Measurements from ENCODE around the gene PSMA7. TPM values are rescaled to one million over a fixed set of nuclear protein-coding genes. Genes with fewer than 3 reads are reported as not detected.

The PSMA7 gene
- total RNA-seq, 1 experiment from 2014 or later: 332 TPM

DNA sequence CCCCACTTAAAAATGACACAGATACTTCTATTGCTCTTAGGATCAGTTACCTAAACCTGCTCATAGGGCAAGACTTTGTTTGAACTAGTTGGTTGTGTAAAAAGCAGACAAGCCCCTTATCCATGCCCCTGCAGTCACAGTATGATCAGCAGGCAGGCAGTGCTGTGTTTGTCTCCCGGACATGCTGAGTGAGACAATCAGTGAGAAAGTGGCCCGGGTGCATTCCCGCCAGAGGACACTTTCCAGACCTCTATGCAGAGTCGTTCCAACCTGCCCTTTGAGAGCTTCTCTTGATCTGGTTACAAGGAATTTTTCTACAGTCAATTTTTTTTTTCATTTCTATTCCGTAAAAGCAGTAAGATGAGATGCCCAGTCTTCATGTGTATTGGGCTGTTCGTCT is 14.7 kb downstream of the PSMA7 start:
- peaks cover 10% of the 10 kb centered on the region in 2 experiments for H3K4me1 Mint-ChIP-seq
- H4K8ac ChIP-seq (replicated peaks; ENCODE audit: insufficient read length, low read depth, low read length): no peak overlapping the region
- no peak overlapping the region for H3K14ac ChIP-seq (ENCODE audit: insufficient read depth, low read length)
- H3K36me3 Mint-ChIP-seq (ENCODE audit: insufficient read depth in 1 of 3, low read depth in 3 of 3): peaks cover 71 to 99% (median 96%) of the 10 kb centered on the region in 3 experiments
- H3K23me2 ChIP-seq (ENCODE audit: insufficient read length, low read depth, low read length, poor library complexity, severe bottlenecking): peaks cover 2% of the 10 kb centered on the region
- WGBS (ENCODE audit: extremely low coverage, insufficient read length, low lambda C conversion rate): no CpG with 5 or more reads among the region's 6 CpGs
- H4K91ac ChIP-seq (ENCODE audit: insufficient read length, low read depth, low read length): no peak overlapping the region
- H4K5ac ChIP-seq (ENCODE audit: insufficient read length, low read depth, low read length): no peak overlapping the region
- 0 out of 7 replicates have a peak overlapping the region, but pooled peaks of 1 of the 3 experiments have one; percentile 29 for H3K27ac Mint-ChIP-seq
- H3K4me3 Mint-ChIP-seq: no peak overlapping the region
- H2BK5ac ChIP-seq (ENCODE audit: insufficient read length, low read length): no peak overlapping the region
- no peak overlapping the region for H2BK15ac ChIP-seq (ENCODE audit: low read depth, low read length)
- TF ChIP-seq, protein P1, sequence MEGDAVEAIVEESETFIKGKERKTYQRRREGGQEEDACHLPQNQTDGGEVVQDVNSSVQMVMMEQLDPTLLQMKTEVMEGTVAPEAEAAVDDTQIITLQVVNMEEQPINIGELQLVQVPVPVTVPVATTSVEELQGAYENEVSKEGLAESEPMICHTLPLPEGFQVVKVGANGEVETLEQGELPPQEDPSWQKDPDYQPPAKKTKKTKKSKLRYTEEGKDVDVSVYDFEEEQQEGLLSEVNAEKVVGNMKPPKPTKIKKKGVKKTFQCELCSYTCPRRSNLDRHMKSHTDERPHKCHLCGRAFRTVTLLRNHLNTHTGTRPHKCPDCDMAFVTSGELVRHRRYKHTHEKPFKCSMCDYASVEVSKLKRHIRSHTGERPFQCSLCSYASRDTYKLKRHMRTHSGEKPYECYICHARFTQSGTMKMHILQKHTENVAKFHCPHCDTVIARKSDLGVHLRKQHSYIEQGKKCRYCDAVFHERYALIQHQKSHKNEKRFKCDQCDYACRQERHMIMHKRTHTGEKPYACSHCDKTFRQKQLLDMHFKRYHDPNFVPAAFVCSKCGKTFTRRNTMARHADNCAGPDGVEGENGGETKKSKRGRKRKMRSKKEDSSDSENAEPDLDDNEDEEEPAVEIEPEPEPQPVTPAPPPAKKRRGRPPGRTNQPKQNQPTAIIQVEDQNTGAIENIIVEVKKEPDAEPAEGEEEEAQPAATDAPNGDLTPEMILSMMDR (conservative IDR thresholded peaks at IDR 0.05): no peak
- no peak overlapping the region for H2AK5ac ChIP-seq (ENCODE audit: insufficient read length, low read length)
- H2BK12ac ChIP-seq (ENCODE audit: insufficient read length, low read depth, low read length): no peak overlapping the region
- no peak overlapping the region for H2BK120ac ChIP-seq (ENCODE audit: low read depth, low read length, poor library complexity, severe bottlenecking)
- no peak overlapping the region for H3K9ac ChIP-seq (ENCODE audit: extremely low read depth, insufficient read length, low read length)
- H3K27me3 Mint-ChIP-seq (ENCODE audit: low read depth): no peaks in the 10 kb centered on the region
- peaks cover 15% of the 10 kb centered on the region for H3K79me1 ChIP-seq (ENCODE audit: insufficient read depth, low read depth, low read length, poor library complexity, severe bottlenecking)
- H3K9me3 ChIP-seq (ENCODE audit: control insufficient read depth, low read depth, low read length): no peaks in the 10 kb centered on the region
- no peaks in the 10 kb centered on the region for H3K9me3 Mint-ChIP-seq
- no peak overlapping the region for H3K27ac ChIP-seq (ENCODE audit: insufficient read length, low read depth, low read length)
- H3K56ac ChIP-seq (ENCODE audit: insufficient read length, low read depth, low read length): no peak overlapping the region
- no peak overlapping the region for H3K18ac ChIP-seq (ENCODE audit: insufficient read length, low read depth, low read length)
- H2BK20ac ChIP-seq (ENCODE audit: low read depth, low read length, poor library complexity, severe bottlenecking): no peak overlapping the region
- H3K79me2 ChIP-seq (ENCODE audit: insufficient read depth, low read length): peaks cover 8% of the 10 kb centered on the region; the same call in 1 of the 2 replicates
- H3K4me2 ChIP-seq (ENCODE audit: insufficient read depth, insufficient read length, low read length): no peak overlapping the region
- no peak overlapping the region for H3K4ac ChIP-seq (ENCODE audit: low read depth, low read length)
- no peak for DNase-seq
- H3K23ac ChIP-seq (ENCODE audit: insufficient read length, low read depth, low read length): no peak overlapping the region
- no peak overlapping the region for H3T11ph ChIP-seq (ENCODE audit: low read length)
- peaks cover 3% of the 10 kb centered on the region for H4K20me1 ChIP-seq (ENCODE audit: control insufficient read depth, insufficient read depth, insufficient read length)
- H2AFZ ChIP-seq (ENCODE audit: low read length): no peak overlapping the region
- no peaks in the 10 kb centered on the region for H3K27me3 ChIP-seq (ENCODE audit: insufficient read depth, low read length)
- H3K4me1 ChIP-seq (ENCODE audit: insufficient read depth, low read length): no peaks in the 10 kb centered on the region
